ENCODE measurements around the gene FXYD5.

Gene FXYD5

GRCh38 chr19:35157431-35157830 lies 2.9 kb downstream of the FXYD5 start:
- no peak for DNase-seq (ENCODE audit: low read depth)

DNA sequence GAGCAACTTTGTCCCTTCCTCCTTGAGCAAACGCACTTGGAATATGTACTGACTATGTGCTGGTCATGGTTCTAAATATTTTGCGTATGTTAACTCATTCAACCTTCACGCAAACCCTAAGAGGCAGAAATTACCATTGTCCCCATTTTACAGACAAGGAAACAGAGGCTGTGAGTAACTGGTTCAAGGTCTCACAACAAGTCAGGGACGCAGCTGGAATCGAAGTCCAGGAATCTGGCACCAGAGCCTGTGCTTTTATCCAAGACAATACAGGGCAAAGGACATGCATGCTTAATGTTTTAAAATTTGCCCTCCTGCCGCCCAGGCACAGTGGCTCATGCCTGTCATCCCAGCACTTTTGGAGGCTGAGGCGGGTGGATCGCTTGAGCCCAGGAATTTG lies 5.1 kb downstream of the FXYD5 start:
- DNase-seq (ENCODE audit: low read depth), result no peak

GRCh38 chr19:35160629-35161433 lies 6.3 kb downstream of the FXYD5 start:
- DNase-seq (ENCODE audit: low read depth), result no peak

DNA sequence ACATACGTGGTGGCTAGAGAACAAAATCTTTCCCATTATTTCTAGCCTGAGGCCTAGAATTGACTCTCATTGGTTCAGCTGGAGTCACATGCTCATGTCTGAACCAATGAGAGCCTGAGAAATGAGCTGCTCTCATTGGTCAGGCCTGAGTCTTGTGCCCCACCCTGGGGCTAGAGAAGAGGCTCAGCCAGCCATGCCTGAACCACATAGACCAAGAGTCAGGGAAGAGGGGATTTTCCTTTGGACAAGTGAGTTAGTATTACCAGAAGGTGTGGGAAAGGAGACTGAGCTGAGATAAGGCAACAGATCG lies 6.9 kb downstream of the FXYD5 start:
- DNase-seq (ENCODE audit: low read depth), result no peak

DNA sequence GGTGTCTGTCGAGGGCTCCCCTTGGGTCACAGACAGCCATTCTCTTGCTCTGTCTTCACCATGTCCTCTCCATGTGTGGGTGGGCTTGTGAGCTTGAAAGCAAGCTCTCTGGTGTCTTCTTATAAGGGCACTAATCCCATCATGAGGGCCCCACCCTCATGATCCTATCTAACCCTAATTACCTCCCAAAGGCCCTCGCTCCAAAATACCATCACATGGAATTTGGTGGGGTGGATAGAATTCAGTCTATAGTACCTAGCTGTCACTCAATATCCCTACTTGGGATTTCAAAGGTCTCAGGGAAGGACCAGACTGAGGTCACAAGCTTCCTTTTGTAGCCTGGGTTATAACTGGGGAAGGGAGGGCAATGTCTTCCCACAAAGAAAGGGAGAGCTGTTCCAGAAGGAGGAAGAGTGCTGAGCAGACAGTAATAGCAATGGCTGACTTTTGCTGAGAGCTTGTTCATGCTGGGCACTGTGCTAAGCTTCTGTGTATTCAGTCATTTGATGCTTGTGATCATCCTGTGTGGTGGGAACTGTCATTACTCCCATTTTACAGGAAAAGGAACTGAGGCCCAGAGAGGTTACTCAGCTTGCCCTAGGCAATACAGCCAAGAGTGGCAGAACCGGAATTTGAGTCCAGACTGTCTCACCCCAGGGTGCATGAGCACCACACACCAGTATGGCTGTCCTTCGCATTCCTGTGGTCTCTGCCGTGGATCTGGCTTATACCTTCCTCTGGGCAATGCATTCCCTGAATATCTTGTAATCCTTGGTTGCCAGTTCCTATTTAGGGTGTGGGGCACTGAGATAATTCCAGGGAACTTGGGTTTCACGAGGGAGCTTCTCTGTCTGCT lies 8.2 kb downstream of the FXYD5 start:
- DNase-seq (ENCODE audit: low read depth), result no peak

GRCh38 chr19:35164418-35164817 lies 9.9 kb downstream of the FXYD5 start:
- DNase-seq (ENCODE audit: low read depth), result no peak

- no peak for DNase-seq (ENCODE audit: low read depth)
Measured at GRCh38 chr19:35165200-35166058, 10.9 kb downstream of the FXYD5 start.

- DNase-seq (ENCODE audit: low read depth), result no peak
Measured at GRCh38 chr19:35166100-35167063, 11.8 kb downstream of the FXYD5 start.

DNA sequence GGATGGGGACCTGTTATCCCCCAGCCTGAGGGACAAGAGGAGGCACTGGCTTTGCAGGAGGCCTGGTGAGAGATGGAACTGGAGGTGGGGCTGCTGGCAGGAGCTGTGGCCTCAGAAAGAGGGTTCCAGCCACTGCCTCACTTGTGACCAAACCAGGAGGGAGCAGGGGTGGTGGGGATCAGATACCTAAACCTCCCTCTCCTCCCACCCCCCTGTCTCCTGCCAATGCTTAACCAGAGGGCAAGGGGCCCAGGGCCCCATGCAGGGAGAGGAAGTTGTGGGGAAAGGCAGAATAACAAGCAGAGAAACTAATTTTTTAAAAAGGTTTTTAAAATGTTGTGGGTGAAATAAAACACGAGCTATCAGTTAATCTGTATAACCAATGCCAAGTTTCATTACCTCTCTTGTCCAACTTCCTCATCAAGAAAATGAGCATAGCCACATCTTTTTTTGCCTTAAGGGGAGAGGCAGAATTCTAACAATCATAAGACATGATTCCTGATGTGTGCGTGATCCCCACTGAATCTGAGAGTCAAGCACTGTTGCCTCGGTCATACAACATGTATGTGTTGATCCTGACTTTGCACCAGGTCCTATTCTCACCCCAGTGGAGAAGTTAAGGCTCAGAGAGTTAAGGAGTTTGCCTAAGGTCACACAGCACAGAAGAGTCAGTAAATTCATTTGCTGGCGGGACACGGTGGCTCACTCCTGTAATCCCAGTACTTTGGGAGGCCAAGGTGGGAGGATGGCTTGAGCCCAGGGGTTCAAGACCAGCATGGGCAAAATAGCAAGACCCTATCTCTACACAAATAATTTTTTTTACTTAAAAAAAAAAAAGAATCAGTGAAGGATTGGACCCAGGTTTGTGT lies 12.9 kb downstream of the FXYD5 start:
- no peak for DNase-seq (ENCODE audit: low read depth)

DNA sequence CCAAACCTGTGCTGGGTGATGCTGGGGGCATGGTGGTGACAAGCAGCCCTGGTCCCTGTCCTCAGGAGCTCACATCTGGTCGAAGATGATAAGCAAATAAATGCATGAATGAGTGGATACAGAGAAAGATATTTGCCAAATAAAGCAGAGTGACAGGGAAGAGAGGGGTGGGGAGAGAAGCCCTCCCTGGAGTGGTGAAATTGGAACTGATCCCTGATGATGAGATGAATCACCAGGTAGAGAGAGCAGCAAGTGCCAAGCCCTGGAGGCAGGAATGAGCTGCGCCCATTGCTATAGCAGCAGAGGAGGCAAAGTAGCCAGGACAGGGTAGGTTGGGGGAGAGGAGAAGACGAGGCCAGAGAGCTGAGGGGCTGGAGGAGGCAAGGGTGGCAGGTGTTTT lies 13.7 kb downstream of the FXYD5 start:
- no peak for DNase-seq (ENCODE audit: low read depth)

- no peak for DNase-seq (ENCODE audit: low read depth)
Measured at GRCh38 chr19:35169221-35169995, 14.9 kb downstream of the FXYD5 start.

DNA sequence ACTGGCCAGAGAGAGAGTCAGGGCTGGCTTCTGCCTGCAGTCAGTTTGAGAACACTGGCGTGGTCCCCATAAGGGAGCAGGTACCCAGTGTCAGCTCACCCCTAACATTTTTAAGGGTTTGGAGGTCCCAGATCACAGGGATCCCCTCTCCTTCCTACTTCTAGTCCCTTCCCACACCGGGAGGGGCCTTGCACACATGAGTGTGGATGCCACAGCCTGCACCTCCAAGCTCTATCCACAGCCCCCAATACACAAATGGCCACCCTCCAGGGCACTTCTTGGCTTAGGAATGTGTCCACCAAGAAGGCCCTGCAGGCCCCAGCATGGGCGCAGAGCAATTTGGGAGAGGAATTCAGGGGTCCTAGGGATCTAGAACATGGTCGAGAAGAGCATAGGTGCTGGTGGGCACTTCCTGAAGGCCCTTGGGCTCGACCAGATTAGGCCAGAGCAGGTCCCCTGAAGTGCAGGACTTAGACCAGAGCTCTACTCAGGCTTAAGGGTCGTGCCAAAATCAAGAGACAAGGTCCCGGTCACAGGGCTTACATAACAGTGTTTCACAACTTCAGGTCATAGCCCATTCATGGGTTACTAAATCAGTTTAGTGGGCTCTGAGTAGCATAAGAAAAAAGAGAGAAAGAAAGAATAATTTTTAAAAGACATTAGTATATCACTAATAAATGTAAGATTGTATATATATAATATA lies 16.0 kb downstream of the FXYD5 start:
- DNase-seq (ENCODE audit: low read depth), result no peak

- no peak for DNase-seq (ENCODE audit: low read depth)
Measured at GRCh38 chr19:35171730-35172129, 17.2 kb downstream of the FXYD5 start.

DNA sequence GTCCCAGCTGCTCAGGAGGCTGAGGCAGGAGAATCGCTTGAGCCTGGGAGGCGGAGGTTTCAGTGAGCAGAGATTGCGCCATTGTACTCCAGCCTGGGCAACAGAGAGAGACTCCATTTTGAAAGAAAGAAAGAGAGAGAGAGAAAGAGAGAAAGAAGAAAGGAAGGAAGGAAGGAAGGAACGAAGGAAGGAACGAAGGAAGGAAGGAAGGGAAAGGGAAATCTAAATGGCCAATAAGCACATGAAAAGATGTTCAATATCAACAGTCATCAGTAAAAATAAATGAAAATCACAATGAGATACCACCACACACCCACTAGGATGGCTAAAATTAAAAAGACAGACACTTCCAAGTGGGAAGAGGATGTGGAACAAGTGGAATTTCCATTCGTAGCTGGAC lies 19.7 kb downstream of the FXYD5 start:
- DNase-seq (ENCODE audit: low read depth), result no peak

GRCh38 chr19:35176181-35176570 lies 21.6 kb downstream of the FXYD5 start:
- DNase-seq (ENCODE audit: low read depth), result no peak

DNA sequence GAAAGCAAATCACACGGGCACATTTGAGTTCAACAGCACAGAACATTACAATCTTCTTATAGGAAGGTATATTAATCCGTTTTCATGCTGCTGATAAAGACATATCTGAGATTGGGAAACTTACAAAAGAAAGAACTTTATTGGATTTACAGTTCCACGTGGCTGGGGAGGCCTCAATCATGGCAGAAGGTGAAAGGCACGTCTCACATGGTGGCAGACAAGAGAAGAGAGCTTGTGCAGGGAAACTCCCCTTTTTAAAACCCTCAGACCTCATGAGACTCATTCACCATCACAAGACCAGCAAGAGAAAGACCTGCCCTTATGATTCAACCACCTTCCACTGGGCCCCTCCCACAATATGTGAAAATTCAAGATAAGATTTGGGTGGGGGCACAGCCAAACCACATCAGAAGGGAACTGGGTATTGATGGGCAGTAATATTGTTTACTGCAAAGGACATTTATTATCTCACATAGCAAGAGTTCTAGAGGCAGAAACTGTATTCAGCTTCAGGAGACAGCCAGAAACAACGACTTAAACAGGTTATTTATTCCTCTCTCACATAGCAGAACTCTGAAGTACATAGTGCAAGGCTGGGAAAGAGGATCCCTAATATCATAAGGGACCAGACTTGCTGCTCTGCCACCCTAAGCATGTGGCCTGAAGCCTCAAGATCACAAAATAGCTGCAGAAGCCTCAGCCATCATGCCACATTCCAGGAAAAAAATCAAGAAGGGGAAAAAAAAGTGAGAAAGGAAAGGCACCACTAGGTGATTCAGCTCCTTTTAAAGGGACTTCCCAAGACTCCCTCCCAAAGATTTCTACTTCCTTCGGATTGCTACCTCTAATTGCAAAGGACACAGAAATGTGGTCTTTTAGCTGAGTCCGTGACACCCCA lies 23.1 kb downstream of the FXYD5 start:
- no peak for DNase-seq (ENCODE audit: low read depth)

- no peak for DNase-seq (ENCODE audit: low read depth)
Measured at GRCh38 chr19:35178701-35179100, 24.2 kb downstream of the FXYD5 start.

DNA sequence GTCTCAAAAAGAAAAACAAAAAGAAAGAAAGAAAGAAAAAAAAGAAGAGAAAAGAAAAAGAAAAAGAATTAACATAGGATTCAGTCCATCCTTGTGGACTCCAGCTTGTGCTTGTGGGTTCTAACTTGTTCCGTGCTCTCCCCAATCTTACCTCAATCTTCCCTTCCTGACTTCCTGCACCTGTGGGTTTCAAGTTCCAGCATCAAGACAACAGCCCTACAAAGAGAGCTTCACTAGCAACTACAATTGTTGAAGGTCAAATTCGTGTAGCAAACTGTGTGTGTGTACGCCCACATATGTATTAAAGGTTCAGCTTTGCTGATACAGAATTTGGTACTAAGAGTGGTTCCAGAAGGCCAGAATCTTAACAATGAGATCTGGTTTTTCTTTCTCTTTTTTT lies 25.3 kb downstream of the FXYD5 start:
- DNase-seq (ENCODE audit: low read depth), result no peak

All from activated gamma-delta T cell treated with anti-CD3 and anti-CD28 coated beads, Interleukin-2, amount 50 U/mL, for 16 hours (primary cell).